ENCODE measurements around the gene CMIP.

Gene CMIP

GRCh38 chr16:81467815-81468214 lies 23.2 kb downstream of the CMIP start:
- Histone ChIP-seq H3K9me3 (no peaks in the 10 kb centered on the region), H3K36me3 (peaks cover 13% of the 10 kb centered on the region), H3K27ac (peak overlapping the region; percentile 96), H3K27me3 (no peaks in the 10 kb centered on the region), H3K4me3 (ENCODE audit: low read depth in 1 of 2, low read length in 1 of 2) (peak overlapping the region in 1 of 2 experiments; percentile 66), H3K4me1 (ENCODE audit: control insufficient read depth in 1 of 2, insufficient read depth in 1 of 2, low read depth in 1 of 2, low read length in 1 of 2) (peaks cover 88 to 100% of the 10 kb centered on the region in 2 experiments)
- TF ChIP-seq CTCF (IDR thresholded peaks at IDR 0.05): no peak

GRCh38 chr16:81468269-81468902 lies 23.8 kb downstream of the CMIP start:
- Histone ChIP-seq H3K9me3 (no peaks in the 10 kb centered on the region), H3K27ac (peak overlapping the region; percentile 96), H3K36me3 (peaks cover 13% of the 10 kb centered on the region), H3K4me3 (ENCODE audit: low read depth in 1 of 2, low read length in 1 of 2) (peak overlapping the region in 1 of 2 experiments; percentile 66), H3K27me3 (no peaks in the 10 kb centered on the region), H3K4me1 (ENCODE audit: control insufficient read depth in 1 of 2, insufficient read depth in 1 of 2, low read depth in 1 of 2, low read length in 1 of 2) (peaks cover 90 to 100% of the 10 kb centered on the region in 2 experiments)
- TF ChIP-seq CTCF (IDR thresholded peaks at IDR 0.05): no peak

GRCh38 chr16:81469183-81469677 lies 24.6 kb downstream of the CMIP start:
- Histone ChIP-seq H3K9me3 (no peaks in the 10 kb centered on the region), H3K27ac (peak overlapping the region; percentile 96), H3K4me1 (ENCODE audit: control insufficient read depth in 1 of 2, insufficient read depth in 1 of 2, low read depth in 1 of 2, low read length in 1 of 2) (peaks cover 98 to 100% of the 10 kb centered on the region in 2 experiments), H3K36me3 (peaks cover 13% of the 10 kb centered on the region), H3K27me3 (no peaks in the 10 kb centered on the region), H3K4me3 (ENCODE audit: low read depth in 1 of 2, low read length in 1 of 2) (peak overlapping the region; percentile 57 to 66)
- no peak for TF ChIP-seq CTCF (IDR thresholded peaks at IDR 0.05)

GRCh38 chr16:81469710-81470535 lies 25.3 kb downstream of the CMIP start:
- Histone ChIP-seq H3K27me3 (no peaks in the 10 kb centered on the region), H3K9me3 (no peaks in the 10 kb centered on the region), H3K36me3 (peaks cover 13% of the 10 kb centered on the region), H3K4me1 (ENCODE audit: control insufficient read depth in 1 of 2, insufficient read depth in 1 of 2, low read depth in 1 of 2, low read length in 1 of 2) (peaks cover 100% of the 10 kb centered on the region in 2 experiments), H3K27ac (peak overlapping the region; percentile 96), H3K4me3 (ENCODE audit: low read depth in 1 of 2, low read length in 1 of 2) (peak overlapping the region; percentile 57 to 66)
- TF ChIP-seq CTCF (IDR thresholded peaks at IDR 0.05): peak; percentile 46

GRCh38 chr16:81470796-81471636 lies 26.4 kb downstream of the CMIP start:
- Histone ChIP-seq H3K4me3 (ENCODE audit: low read depth in 1 of 2, low read length in 1 of 2) (peak overlapping the region; percentile 57 to 66), H3K36me3 (peaks cover 13% of the 10 kb centered on the region), H3K27ac (peak overlapping the region; percentile 96), H3K9me3 (no peaks in the 10 kb centered on the region), H3K4me1 (ENCODE audit: control insufficient read depth in 1 of 2, insufficient read depth in 1 of 2, low read depth in 1 of 2, low read length in 1 of 2) (peaks cover 99 to 100% of the 10 kb centered on the region in 2 experiments), H3K27me3 (no peaks in the 10 kb centered on the region)
- no peak for TF ChIP-seq CTCF (IDR thresholded peaks at IDR 0.05)
